Measurements from ENCODE around the gene SAP30.

The SAP30 gene

DNA sequence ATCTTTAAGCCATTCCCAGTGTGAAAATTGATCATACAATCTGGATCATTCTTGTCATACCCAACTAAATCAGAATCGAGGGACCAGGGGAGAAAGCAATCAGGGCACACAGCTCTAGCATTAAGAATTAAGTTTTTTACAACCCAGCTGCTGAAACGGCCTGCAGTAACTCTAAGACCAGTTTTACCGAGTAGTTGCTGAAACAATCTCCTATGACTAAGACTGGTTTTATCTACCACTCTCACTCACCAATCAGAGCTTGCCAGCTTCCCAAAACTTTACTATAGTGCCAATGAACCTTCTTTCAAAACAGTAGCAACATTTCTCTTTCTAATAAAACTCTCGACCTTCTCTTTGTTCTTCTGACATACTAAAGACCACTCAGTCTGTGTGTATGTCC lies 2.8 kb upstream of the SAP30 start:
- no peak for FAIRE-seq

GRCh38 chr4:173370130-173370476 lies 651 bp upstream of the SAP30 start:
- FAIRE-seq, result no peak

- FAIRE-seq, result no peak
These were observed 788 bp downstream of the SAP30 start for GRCh38 chr4:173371292-173372192.

GRCh38 chr4:173374588-173374987 lies 3.8 kb downstream of the SAP30 start:
- FAIRE-seq, result no peak

GRCh38 chr4:173379929-173380328 lies 9.2 kb downstream of the SAP30 start:
- no peak for FAIRE-seq

GRCh38 chr4:173380987-173381386 lies 10.2 kb downstream of the SAP30 start:
- no peak for FAIRE-seq

- no peak for FAIRE-seq
These were observed 10.9 kb downstream of the SAP30 start for GRCh38 chr4:173381610-173382009.

GRCh38 chr4:173382349-173382748 lies 11.6 kb downstream of the SAP30 start:
- FAIRE-seq, result no peak

DNA sequence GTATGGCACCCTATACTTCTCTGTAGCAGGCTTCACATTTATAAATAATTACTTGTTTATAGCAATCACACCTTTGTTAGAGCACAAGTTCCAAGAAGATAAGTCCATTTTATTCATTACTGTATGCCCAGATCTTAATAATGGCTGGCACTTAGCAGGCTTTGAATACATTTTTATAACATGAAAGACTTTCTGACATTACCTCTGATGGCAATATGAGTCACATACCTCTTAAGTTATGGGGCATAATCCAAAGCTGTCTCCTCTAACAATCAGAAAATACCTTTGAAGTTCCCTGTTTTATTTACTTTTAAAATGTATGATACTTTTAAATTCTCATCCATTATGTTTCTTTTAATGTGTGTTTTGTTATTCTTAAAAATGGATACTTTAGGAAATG lies 16.0 kb downstream of the SAP30 start:
- FAIRE-seq, result no peak

DNA sequence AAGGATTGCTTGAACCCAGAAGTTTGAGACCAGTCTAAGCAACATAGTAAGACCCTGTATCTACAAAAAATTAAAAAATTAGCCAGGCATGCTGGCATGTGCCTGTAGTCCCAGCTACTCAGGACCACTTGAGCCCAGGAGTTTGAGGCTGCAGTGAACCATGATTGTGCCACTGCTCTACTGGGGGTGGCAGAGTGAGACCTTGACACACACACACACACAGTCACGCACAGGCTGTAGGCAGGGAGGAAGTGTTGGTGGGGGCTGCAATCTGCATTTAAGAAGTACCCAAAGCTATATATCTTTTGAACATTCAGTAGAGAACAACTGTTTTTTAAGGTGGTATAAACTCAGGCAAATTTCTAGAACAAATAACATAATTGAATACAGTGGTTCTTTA lies 20.9 kb downstream of the SAP30 start:
- FAIRE-seq, result no peak

- no peak for FAIRE-seq
These were observed 26.9 kb downstream of the SAP30 start for GRCh38 chr4:173397604-173398003.

GRCh38 chr4:173398220-173398619 lies 27.5 kb downstream of the SAP30 start:
- FAIRE-seq, result no peak

DNA sequence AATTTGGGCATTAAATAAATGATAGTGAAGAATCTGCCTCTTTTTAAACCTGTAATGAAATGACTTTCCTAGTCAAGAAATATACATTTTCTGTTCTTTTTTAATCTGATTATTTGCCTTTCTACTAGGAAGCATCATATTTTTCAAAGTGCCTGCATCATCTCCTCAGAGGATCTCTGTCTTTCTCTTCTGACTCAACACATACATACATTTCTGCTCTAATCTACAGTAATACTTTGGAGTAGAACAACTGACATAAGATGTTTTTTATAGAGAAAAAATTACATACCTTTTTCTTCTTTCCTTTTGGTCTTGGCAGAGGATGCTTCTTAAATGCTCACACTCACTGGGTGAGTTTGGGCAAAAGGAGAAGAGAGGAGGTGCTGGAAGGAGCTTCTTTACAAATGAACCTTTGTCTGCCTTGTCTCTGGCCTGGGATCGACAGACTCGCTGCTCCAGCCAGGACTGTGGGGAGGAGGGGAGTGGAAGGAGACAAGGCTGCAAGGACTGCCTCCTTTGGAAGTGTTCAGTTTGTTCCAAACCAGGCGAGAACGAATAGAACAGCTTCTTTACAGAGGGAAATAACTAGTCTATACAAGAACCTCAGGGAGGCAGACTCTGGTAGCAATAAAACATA lies 28.1 kb downstream of the SAP30 start, which contains the start of gene SCRG1:
TSS of gene SCRG1 (minus strand) at position 338 of the 637 bp plus-strand sequence. CDS start 7,702 bp downstream, outside the sequence.
- FAIRE-seq, result no peak

- no peak for FAIRE-seq
These were observed 30.3 kb downstream of the SAP30 start for GRCh38 chr4:173401063-173401462.

DNA sequence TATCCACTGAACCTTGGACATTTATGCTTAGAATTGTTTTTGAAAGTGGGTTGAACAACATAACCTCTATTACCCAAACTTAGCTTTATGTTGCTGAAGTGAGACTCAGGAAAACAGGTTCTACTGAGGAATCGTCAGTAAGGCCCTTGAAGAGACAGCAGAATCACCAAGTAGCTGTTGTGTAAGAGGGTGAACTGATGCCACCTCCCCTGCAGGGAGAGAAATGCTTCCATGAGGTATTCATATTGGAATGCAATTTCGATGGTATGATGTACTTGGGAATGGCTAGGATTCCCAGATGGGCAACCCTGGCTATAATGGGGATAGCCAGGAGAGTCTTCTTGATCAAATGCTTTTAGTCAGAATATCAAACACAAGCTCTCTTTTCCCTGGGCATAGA lies 32.3 kb downstream of the SAP30 start:
- FAIRE-seq, result no peak

DNA sequence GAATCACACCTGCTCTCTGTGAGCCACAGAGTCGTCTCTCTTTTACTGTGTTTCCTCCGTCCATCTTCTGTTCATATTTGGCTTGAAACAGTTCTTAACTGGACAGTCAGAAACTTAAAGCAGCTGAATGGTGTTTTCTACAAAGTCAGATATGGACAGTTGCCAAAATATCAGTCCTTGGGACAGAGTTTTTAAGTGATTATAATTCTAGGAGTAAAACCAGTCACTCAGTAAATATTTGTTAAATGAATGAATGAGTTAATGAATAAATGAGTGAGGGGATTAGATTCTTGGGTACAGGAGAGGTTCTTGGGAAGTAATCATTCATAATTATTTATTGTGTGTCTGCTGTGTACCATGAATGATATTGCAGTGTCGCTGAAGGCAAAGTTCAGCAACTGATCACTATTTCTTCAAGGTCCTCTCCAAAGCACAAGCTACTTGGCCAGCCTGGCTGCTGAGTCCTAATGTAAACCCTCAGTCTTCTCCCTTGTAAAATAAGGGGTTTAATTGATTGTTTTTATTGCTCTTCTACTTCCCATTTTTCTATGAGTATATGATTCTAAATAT lies 33.6 kb downstream of the SAP30 start:
- no peak for FAIRE-seq

DNA sequence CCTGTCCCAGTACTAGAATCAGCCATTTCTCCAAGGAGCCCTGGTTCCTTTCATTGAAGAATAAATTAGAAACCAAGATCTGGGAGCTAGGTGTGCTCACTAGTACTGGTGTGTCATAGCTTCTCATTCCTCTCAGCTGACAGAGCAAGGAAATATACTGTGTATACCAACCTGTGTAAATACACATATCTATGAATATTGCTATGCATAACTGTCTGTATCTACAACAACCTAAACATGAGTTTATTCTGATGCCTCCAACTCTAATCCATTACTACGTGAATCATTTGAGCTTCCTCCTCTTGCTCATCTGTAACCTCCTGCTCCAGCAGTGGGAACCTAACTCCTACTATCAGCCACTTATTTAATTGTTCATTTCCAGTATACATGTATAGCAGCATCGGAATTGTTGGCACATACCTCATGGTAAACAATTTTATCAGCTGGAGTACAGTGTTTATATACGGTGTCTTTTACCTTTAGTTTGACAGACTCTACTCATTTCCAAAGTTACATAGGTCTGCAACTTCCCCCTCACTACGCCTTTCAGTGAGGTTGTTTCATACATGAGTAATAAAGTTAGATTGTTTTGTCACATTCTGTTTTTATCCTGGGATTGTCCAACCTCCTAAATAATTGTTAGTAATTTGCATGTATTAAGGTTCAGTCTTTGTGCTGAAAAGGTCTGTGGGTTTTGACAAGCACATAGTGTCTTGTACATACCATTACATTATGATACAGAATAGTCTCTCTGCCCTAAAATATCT lies 35.3 kb downstream of the SAP30 start:
- no peak for FAIRE-seq

- FAIRE-seq, result no peak
These were observed 39.3 kb downstream of the SAP30 start for GRCh38 chr4:173410079-173410478.

DNA sequence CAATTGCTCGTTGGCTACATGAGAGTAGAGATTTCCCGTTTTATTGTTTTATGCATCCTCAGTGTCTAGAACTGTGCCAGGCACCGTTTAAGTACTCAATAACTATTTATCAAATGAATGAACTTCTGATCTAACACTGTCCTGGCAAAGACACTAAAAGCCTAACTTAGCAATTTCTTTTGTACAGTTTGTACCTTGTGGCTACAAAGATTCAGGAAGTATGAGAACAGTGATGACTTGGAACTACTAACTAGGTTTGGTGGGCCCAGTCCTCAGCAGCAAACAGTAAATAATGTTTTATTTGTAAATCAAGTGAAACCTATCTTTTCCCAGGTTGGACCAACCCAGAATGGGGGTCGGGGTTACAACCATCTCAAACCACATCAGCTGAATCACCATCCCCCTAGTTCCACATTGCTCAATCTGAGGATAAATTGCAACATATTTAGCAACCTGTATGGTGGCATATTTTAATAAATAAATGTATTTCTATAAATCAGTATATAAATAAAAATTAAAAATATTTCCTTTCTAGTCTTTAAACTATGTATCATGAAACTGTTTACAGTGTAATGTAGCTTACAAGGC lies 40.4 kb downstream of the SAP30 start:
- no peak for FAIRE-seq

- no peak for FAIRE-seq
These were observed 42.3 kb downstream of the SAP30 start for GRCh38 chr4:173413036-173413435.

GRCh38 chr4:173414456-173414855 lies 43.7 kb downstream of the SAP30 start:
- no peak for FAIRE-seq

DNA sequence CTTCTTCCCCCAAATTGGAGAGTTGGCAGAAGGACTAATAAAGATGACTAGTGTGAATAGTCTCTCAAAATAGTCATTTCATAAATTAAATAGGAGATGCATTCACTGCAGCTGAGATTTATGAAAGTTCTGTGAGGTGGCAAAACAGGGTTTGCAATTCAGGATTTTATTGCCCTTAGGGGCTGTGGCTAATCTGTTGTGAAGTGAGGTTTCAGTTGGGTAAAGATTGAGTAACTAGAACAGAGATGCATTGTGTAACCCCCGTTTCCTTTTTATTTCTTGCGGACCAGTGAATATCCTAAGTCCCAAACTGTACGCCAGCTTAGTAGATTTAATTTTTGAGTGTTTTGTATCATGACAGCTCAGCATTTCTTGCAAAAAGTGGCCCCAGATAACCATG lies 44.3 kb downstream of the SAP30 start:
- FAIRE-seq, result no peak
